Liver (tissue), 9 donors: ENCODE results near the gene KHK. TPM values are rescaled to one million over a fixed set of nuclear protein-coding genes. Genes with fewer than 3 reads are reported as not detected.

Experiments
- DNase-seq: peaks from one replicate; pipeline ENCODE4 v3.0.0-alpha.2; 2017; ENCODE audit warnings: low spot score
- H3K27ac ChIP-seq, 2 donors: one replicate each; pipeline ENCODE4 v1.7.0; 2013; ENCODE audit warnings: inconsistent platforms in 2 of 2, low read length in 2 of 2, control low read depth in 1 of 2, low read depth in 1 of 2, mild to moderate bottlenecking in 1 of 2
- H3K27me3 ChIP-seq, 4 donors: one replicate each; pipeline versions ENCODE4 v1.6.1 to v1.7.0; 2013; ENCODE audit warnings: low read length in 3 of 4, inconsistent platforms in 1 of 4, mild to moderate bottlenecking in 1 of 4, moderate library complexity in 1 of 4; ENCODE audit not compliant: control insufficient read depth in 4 of 4, insufficient read depth in 4 of 4
- H3K36me3 ChIP-seq, 4 donors: one replicate each; pipeline versions ENCODE4 v1.6.1 to v1.7.0; 2013; ENCODE audit warnings: low read length in 3 of 4, mild to moderate bottlenecking in 3 of 4, low read depth in 1 of 4, moderate library complexity in 1 of 4; ENCODE audit not compliant: control insufficient read depth in 4 of 4, insufficient read depth in 3 of 4
- H3K4me1 ChIP-seq, 4 donors: one replicate each; pipeline versions ENCODE4 v1.6.1 to v1.7.0; 2013; ENCODE audit warnings: low read length in 3 of 4, mild to moderate bottlenecking in 3 of 4, moderate library complexity in 1 of 4; ENCODE audit not compliant: control insufficient read depth in 4 of 4, insufficient read depth in 4 of 4
- H3K4me3 ChIP-seq, 3 donors: one replicate each; pipeline versions ENCODE4 v1.6.1 to v1.7.0; 2013; ENCODE audit warnings: low read length in 3 of 3, control low read depth in 1 of 3, low read depth in 1 of 3, mild to moderate bottlenecking in 1 of 3
- H3K9ac ChIP-seq, 2 donors: one replicate each; pipeline ENCODE4 v1.7.0; 2013; ENCODE audit warnings: low read length in 2 of 2, mild to moderate bottlenecking in 2 of 2, moderate library complexity in 2 of 2, control low read depth in 1 of 2, low read depth in 1 of 2
- H3K9me3 ChIP-seq, 4 donors: one replicate each; pipeline versions ENCODE4 v1.6.1 to v1.7.0; 2013; ENCODE audit warnings: low read length in 3 of 4; ENCODE audit not compliant: control insufficient read depth in 4 of 4
- CTCF ChIP-seq: fragments of 150-350 bp; IDR thresholded peaks from 2 replicates; pipeline ENCODE4 v1.5.1; 2017; ENCODE audit warnings: improper control_type of control experiment, low read depth, low read length; ENCODE audit not compliant: missing input control
- EGR1 ChIP-seq, 2 donors: IDR thresholded peaks; 2 replicates each; pipeline ENCODE4 v1.6.1; 2016 to 2018; ENCODE audit warnings: antibody characterized with exemption in 2 of 2, low read depth in 2 of 2
- FOXA1 ChIP-seq: IDR thresholded peaks from 2 replicates; pipeline ENCODE4 v1.6.1; 2016; ENCODE audit warnings: antibody characterized with exemption
- FOXA2 ChIP-seq: IDR thresholded peaks from 2 replicates; pipeline ENCODE4 v1.6.1; 2016; ENCODE audit warnings: antibody characterized with exemption
- HNF4A ChIP-seq, 2 donors: conservative IDR thresholded peaks; 2 replicates each; pipeline ENCODE4 v1.6.1; 2016; ENCODE audit warnings: antibody characterized with exemption in 2 of 2, mild to moderate bottlenecking in 2 of 2
- HNF4G ChIP-seq: IDR thresholded peaks from 2 replicates; pipeline ENCODE4 v1.6.1; 2016; ENCODE audit warnings: antibody characterized with exemption
- RXRA ChIP-seq, 2 donors: IDR thresholded peaks; 2 replicates each; pipeline ENCODE4 v1.6.1; 2017 to 2018; ENCODE audit warnings: antibody characterized with exemption in 2 of 2, mild to moderate bottlenecking in 1 of 2
- SP1 ChIP-seq: IDR thresholded peaks from 2 replicates; pipeline ENCODE4 v1.6.1; 2018; ENCODE audit warnings: antibody characterized with exemption, mild to moderate bottlenecking
- TAF1 ChIP-seq: conservative IDR thresholded peaks from 2 replicates; pipeline ENCODE4 v1.6.1; 2016; ENCODE audit warnings: antibody characterized with exemption, mild to moderate bottlenecking
- YY1 ChIP-seq: IDR thresholded peaks from 2 replicates; pipeline ENCODE4 v1.6.1; 2016; ENCODE audit warnings: antibody characterized with exemption, mild to moderate bottlenecking
- ZBTB33 ChIP-seq: IDR thresholded peaks from 2 replicates; pipeline ENCODE4 v1.6.1; 2016; ENCODE audit warnings: antibody characterized with exemption
- WGBS: extraction: QIAGEN DNeasy Blood & Tissue Kit; methylation state at CpG from one replicate; pipeline ENCODE4 v1.1.7; 2013; 5-methylcytosine and 5-hydroxymethylcytosine counted together
- polyA plus RNA-seq, 2 donors: library from polyadenylated mRNA; stranded (reverse) in 1 of 2; unstranded in 1 of 2; fragments of 200-250 nt in 1 of 2; fragments of >200 nt in 1 of 2; fragmentation: Nextera tagmentation in 1 of 2; extraction: Ambion mirVana in 1 of 2; gene quantifications; one replicate each; pipeline versions ENCODE4 v1.2.1 to v1.2.3, GENCODE V29; 2013 to 2015
- total RNA-seq, 2 donors: library from RNA; depleted of rRNA; stranded (reverse); fragments of >200 nt; gene quantifications; one replicate each; pipeline ENCODE4 v1.2.3, GENCODE V29; 2014
- TF ChIP-seq, protein P1 (sequence below): IDR thresholded peaks from 2 replicates; pipeline ENCODE4 v1.6.1; 2016; ENCODE audit warnings: antibody characterized with exemption
- TF ChIP-seq, protein P2 (sequence below): IDR thresholded peaks from 2 replicates; pipeline ENCODE4 v1.6.1; 2016; ENCODE audit warnings: antibody characterized with exemption, mild to moderate bottlenecking
- donor health status: healthy.
- donor health status: healthy.
- donor health status: healthy.
- donor health status: healthy.
- donor health status: healthy.

Gene KHK
- total and polyA plus RNA-seq, 4 donors = 26.1 to 462 (median 188) TPM

- TF ChIP-seq CTCF (no peak), EGR1 (IDR thresholded peaks at IDR 0.05; ENCODE audit: low read depth in 2 of 2) (no peak)
- TF ChIP-seq, protein P1, sequence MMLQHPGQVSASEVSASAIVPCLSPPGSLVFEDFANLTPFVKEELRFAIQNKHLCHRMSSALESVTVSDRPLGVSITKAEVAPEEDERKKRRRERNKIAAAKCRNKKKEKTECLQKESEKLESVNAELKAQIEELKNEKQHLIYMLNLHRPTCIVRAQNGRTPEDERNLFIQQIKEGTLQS = no peak
These were observed 10.8 kb downstream of the KHK start (continued) for GRCh38 chr2:27097341-27097740.

GRCh38 chr2:27099334-27099955 lies 12.9 kb downstream of the KHK start:
- Histone ChIP-seq H3K27ac (no peak overlapping the region), H3K4me3 (no peak overlapping the region), H3K27me3 (no peaks in the 10 kb centered on the region), H3K36me3 (peaks cover 8 to 30% (median 21%) of the 10 kb centered on the region in 4 donors), H3K4me1 (peaks cover 17 to 37% (median 33%) of the 10 kb centered on the region in 4 donors), H3K9ac (no peak overlapping the region), H3K9me3 (no peaks in the 10 kb centered on the region)
- 92% methylated on average over 19 of the region's 19 CpGs for WGBS
- TF ChIP-seq, protein P1 = no peak
- TF ChIP-seq HNF4A (conservative IDR thresholded peaks at IDR 0.05) = no peak
- TF ChIP-seq FOXA2 = no peak
- TF ChIP-seq HNF4G = no peak
- TF ChIP-seq EGR1 (IDR thresholded peaks at IDR 0.05; ENCODE audit: low read depth in 2 of 2) = no peak
- TF ChIP-seq ZBTB33 = no peak
- no peak for TF ChIP-seq RXRA (IDR thresholded peaks at IDR 0.05)
- TF ChIP-seq FOXA1 = no peak
- no peak for TF ChIP-seq CTCF
- DNase-seq = no peak

- H3K36me3 ChIP-seq = peaks cover 8 to 30% (median 21%) of the 10 kb centered on the region in 4 donors
- H3K4me1 ChIP-seq = peaks cover 14 to 32% (median 27%) of the 10 kb centered on the region in 4 donors
- 78% methylated on average over 10 of the region's 10 CpGs for WGBS
- H3K9ac ChIP-seq = no peak overlapping the region
- no peaks in the 10 kb centered on the region for H3K27me3 ChIP-seq
- H3K27ac ChIP-seq = no peak overlapping the region
- H3K9me3 ChIP-seq = no peaks in the 10 kb centered on the region
- no peak overlapping the region for H3K4me3 ChIP-seq
- DNase-seq = no peak
- TF ChIP-seq, protein P1 = no peak
- TF ChIP-seq YY1 (no peak), CTCF (no peak), TAF1 (no peak), SP1 (no peak), FOXA1 (no peak)
- TF ChIP-seq, protein P2, sequence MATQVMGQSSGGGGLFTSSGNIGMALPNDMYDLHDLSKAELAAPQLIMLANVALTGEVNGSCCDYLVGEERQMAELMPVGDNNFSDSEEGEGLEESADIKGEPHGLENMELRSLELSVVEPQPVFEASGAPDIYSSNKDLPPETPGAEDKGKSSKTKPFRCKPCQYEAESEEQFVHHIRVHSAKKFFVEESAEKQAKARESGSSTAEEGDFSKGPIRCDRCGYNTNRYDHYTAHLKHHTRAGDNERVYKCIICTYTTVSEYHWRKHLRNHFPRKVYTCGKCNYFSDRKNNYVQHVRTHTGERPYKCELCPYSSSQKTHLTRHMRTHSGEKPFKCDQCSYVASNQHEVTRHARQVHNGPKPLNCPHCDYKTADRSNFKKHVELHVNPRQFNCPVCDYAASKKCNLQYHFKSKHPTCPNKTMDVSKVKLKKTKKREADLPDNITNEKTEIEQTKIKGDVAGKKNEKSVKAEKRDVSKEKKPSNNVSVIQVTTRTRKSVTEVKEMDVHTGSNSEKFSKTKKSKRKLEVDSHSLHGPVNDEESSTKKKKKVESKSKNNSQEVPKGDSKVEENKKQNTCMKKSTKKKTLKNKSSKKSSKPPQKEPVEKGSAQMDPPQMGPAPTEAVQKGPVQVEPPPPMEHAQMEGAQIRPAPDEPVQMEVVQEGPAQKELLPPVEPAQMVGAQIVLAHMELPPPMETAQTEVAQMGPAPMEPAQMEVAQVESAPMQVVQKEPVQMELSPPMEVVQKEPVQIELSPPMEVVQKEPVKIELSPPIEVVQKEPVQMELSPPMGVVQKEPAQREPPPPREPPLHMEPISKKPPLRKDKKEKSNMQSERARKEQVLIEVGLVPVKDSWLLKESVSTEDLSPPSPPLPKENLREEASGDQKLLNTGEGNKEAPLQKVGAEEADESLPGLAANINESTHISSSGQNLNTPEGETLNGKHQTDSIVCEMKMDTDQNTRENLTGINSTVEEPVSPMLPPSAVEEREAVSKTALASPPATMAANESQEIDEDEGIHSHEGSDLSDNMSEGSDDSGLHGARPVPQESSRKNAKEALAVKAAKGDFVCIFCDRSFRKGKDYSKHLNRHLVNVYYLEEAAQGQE = no peak
These were observed 13.5 kb downstream of the KHK start for GRCh38 chr2:27100036-27100435.
